OCI-LY1 (cell line): ENCODE measurements around the gene LNPEP.

ENCODE experiments used
- H2AFZ ChIP-seq: fragments of 200-600 bp; sonication (generic), shearing (Covaris generic); 2 replicates; pipeline ENCODE4 v1.6.0; 2014; ENCODE audit warnings: antibody characterized with exemption, mild to moderate bottlenecking, low read length
- H3F3A ChIP-seq: fragments of 200-600 bp; sonication (generic), shearing (Covaris generic); 2 replicates; pipeline ENCODE4 v1.6.0; 2014; ENCODE audit warnings: mild to moderate bottlenecking, antibody characterized with exemption, low read length, moderate library complexity; ENCODE audit not compliant: insufficient read depth
- H3K27ac ChIP-seq: fragments of 200-600 bp; sonication (generic); 2 replicates; pipeline ENCODE4 v1.5.1; 2014; ENCODE audit warnings: low read length, mixed run types, mild to moderate bottlenecking, low read depth; ENCODE audit not compliant: poor library complexity, severe bottlenecking
- H3K27me3 ChIP-seq: fragments of 200-600 bp; sonication (generic); 2 replicates; pipeline ENCODE4 v1.6.0; 2014; ENCODE audit warnings: antibody characterized with exemption, mild to moderate bottlenecking, low read length, moderate library complexity; ENCODE audit not compliant: insufficient read depth
- H3K36me3 ChIP-seq: fragments of 200-600 bp; sonication (generic); 2 replicates; pipeline ENCODE4 v1.6.1; 2014; ENCODE audit warnings: mild to moderate bottlenecking, antibody characterized with exemption, low read length, moderate library complexity, mixed read lengths; ENCODE audit not compliant: insufficient read depth
- H3K4me1 ChIP-seq: fragments of 200-600 bp; sonication (generic); 2 replicates; pipeline ENCODE4 v1.5.1; 2014; ENCODE audit warnings: mild to moderate bottlenecking, low read length, moderate library complexity; ENCODE audit not compliant: insufficient read depth, severe bottlenecking
- H3K4me2 ChIP-seq: fragments of 200-600 bp; sonication (generic), shearing (Covaris generic); 2 replicates; pipeline ENCODE4 v1.6.1; 2014; ENCODE audit warnings: low read length
- H3K4me3 ChIP-seq: fragments of 200-600 bp; sonication (generic); 2 replicates; pipeline ENCODE4 v1.5.1; 2014; ENCODE audit warnings: low read length, low read depth, mild to moderate bottlenecking, mixed read lengths; ENCODE audit not compliant: poor library complexity, severe bottlenecking
- H3K79me2 ChIP-seq: fragments of 200-600 bp; shearing (Covaris generic); 2 replicates; pipeline ENCODE4 v1.6.1; 2016; ENCODE audit warnings: mixed run types, low read length, mixed read lengths; ENCODE audit not compliant: insufficient read depth
- H3K9ac ChIP-seq: fragments of 200-600 bp; sonication (generic), shearing (Covaris generic); 2 replicates; pipeline ENCODE4 v1.6.1; 2014; ENCODE audit warnings: mild to moderate bottlenecking, low read length, mixed read lengths
- H3K9me2 ChIP-seq: fragments of 200-600 bp; sonication (generic), shearing (Covaris generic); 2 replicates; pipeline ENCODE4 v1.6.1; 2014; ENCODE audit warnings: low read depth, mild to moderate bottlenecking, low read length, mixed read lengths
- H3K9me3 ChIP-seq: fragments of 200-600 bp; shearing (Covaris generic); 2 replicates; pipeline ENCODE4 v1.6.1; 2014; ENCODE audit warnings: low read length, mixed read lengths
- H4K20me1 ChIP-seq: fragments of 200-600 bp; sonication (generic), shearing (Covaris generic); 2 replicates; pipeline ENCODE4 v1.6.0; 2016; ENCODE audit warnings: mild to moderate bottlenecking, low read length; ENCODE audit not compliant: insufficient read depth
- CTCF ChIP-seq: fragments of 200-600 bp; sonication (generic), shearing (Covaris generic); IDR thresholded peaks from 2 replicates; pipeline ENCODE4 v1.5.1; 2017; ENCODE audit warnings: mild to moderate bottlenecking, antibody characterized with exemption, low read length, moderate library complexity, mixed read lengths
- EZH2 ChIP-seq: fragments of 200-600 bp; sonication (generic), shearing (Covaris generic); IDR thresholded peaks from 2 replicates; pipeline ENCODE4 v1.8.0; 2017; ENCODE audit warnings: borderline replicate concordance, mixed run types, mild to moderate bottlenecking, antibody characterized with exemption, low read length, moderate library complexity, mixed read lengths

LNPEP gene

GRCh38 chr5:97065475-97065874 lies 129.6 kb downstream of the LNPEP start:
- TF ChIP-seq CTCF (no peak), EZH2 (no peak)

GRCh38 chr5:97067296-97067850 lies 131.5 kb downstream of the LNPEP start:
- no peaks in the 10 kb centered on the region for H3K79me2 ChIP-seq
- no peak overlapping the region for H3K4me3 ChIP-seq
- H4K20me1 ChIP-seq: no peaks in the 10 kb centered on the region
- H2AFZ ChIP-seq: no peak overlapping the region
- H3K4me1 ChIP-seq: no peaks in the 10 kb centered on the region
- no peaks in the 10 kb centered on the region for H3F3A ChIP-seq
- TF ChIP-seq EZH2 (no peak), CTCF (no peak)
- no peak overlapping the region for H3K27ac ChIP-seq
- H3K9me2 ChIP-seq: no peaks in the 10 kb centered on the region
- H3K9ac ChIP-seq: no peak overlapping the region
- H3K4me2 ChIP-seq: no peak overlapping the region
- no peaks in the 10 kb centered on the region for H3K9me3 ChIP-seq
- no peaks in the 10 kb centered on the region for H3K36me3 ChIP-seq
- no peaks in the 10 kb centered on the region for H3K27me3 ChIP-seq

More at GRCh38 chr5:97065475-97065874, 129.6 kb downstream of the LNPEP start:
- H4K20me1 ChIP-seq: no peaks in the 10 kb centered on the region
- H3K9me2 ChIP-seq: no peaks in the 10 kb centered on the region
- H3K27ac ChIP-seq: no peak overlapping the region
- no peaks in the 10 kb centered on the region for H3K9me3 ChIP-seq
- no peaks in the 10 kb centered on the region for H3K4me1 ChIP-seq
- H3K79me2 ChIP-seq: no peaks in the 10 kb centered on the region
- H3K9ac ChIP-seq: no peak overlapping the region
- no peaks in the 10 kb centered on the region for H3F3A ChIP-seq
- H3K4me3 ChIP-seq: no peak overlapping the region
- H3K27me3 ChIP-seq: no peaks in the 10 kb centered on the region
- H2AFZ ChIP-seq: no peak overlapping the region
- no peak overlapping the region for H3K4me2 ChIP-seq
- H3K36me3 ChIP-seq: no peaks in the 10 kb centered on the region

GRCh38 chr5:97070234-97070633 lies 134.4 kb downstream of the LNPEP start:
- TF ChIP-seq CTCF (no peak), EZH2 (no peak)
- Histone ChIP-seq H3K4me1 (no peaks in the 10 kb centered on the region), H3K36me3 (no peaks in the 10 kb centered on the region), H4K20me1 (no peaks in the 10 kb centered on the region), H3K4me3 (no peak overlapping the region), H3K9me2 (no peaks in the 10 kb centered on the region), H3K9ac (no peak overlapping the region), H3K27ac (no peak overlapping the region), H3F3A (no peaks in the 10 kb centered on the region), H3K4me2 (no peak overlapping the region), H3K9me3 (no peaks in the 10 kb centered on the region), H3K27me3 (no peaks in the 10 kb centered on the region), H3K79me2 (no peaks in the 10 kb centered on the region), H2AFZ (no peak overlapping the region)
